ENCODE data around the gene HRH1.
"Not testable (repeated sequence)": the region's sequence is repeated elsewhere in the genome, so short reads cannot be mapped to it uniquely, and the experiment has no call there.

HRH1 gene

GRCh38 chr3:11143476-11143875 is 10.8 kb upstream of the HRH1 start:
- DNase-seq (ENCODE audit: low read depth) = no peak

- no peak for DNase-seq (ENCODE audit: low read depth)
These were observed 9.3 kb upstream of the HRH1 start for GRCh38 chr3:11144996-11145395.

GRCh38 chr3:11145888-11146287 is 8.4 kb upstream of the HRH1 start:
- DNase-seq (ENCODE audit: low read depth) = no peak

GRCh38 chr3:11146773-11147660 is 7.3 kb upstream of the HRH1 start:
- no peak for DNase-seq (ENCODE audit: low read depth)

- DNase-seq (ENCODE audit: low read depth) = no peak
These were observed 4.0 kb upstream of the HRH1 start for GRCh38 chr3:11150256-11150655.

- no peak for DNase-seq (ENCODE audit: low read depth)
These were observed 2.0 kb upstream of the HRH1 start for GRCh38 chr3:11152301-11152700.

- no peak for DNase-seq (ENCODE audit: low read depth)
These were observed 646 bp downstream of the HRH1 start for GRCh38 chr3:11154953-11155325.

- no peak for DNase-seq (ENCODE audit: low read depth)
These were observed 1.2 kb downstream of the HRH1 start for GRCh38 chr3:11155341-11156025.

GRCh38 chr3:11156026-11156410 is 1.7 kb downstream of the HRH1 start:
- DNase-seq (ENCODE audit: low read depth) = no peak

- DNase-seq (ENCODE audit: low read depth) = no peak
These were observed 3.1 kb downstream of the HRH1 start for GRCh38 chr3:11157421-11157820.

GRCh38 chr3:11159421-11159904 is 5.2 kb downstream of the HRH1 start:
- no peak for DNase-seq (ENCODE audit: low read depth)

GRCh38 chr3:11161666-11162065 is 7.4 kb downstream of the HRH1 start:
- no peak for DNase-seq (ENCODE audit: low read depth)

- DNase-seq (ENCODE audit: low read depth) = no peak
These were observed 8.4 kb downstream of the HRH1 start for GRCh38 chr3:11162401-11163345.

GRCh38 chr3:11164607-11165006 is 10.3 kb downstream of the HRH1 start:
- DNase-seq (ENCODE audit: low read depth) = no peak

GRCh38 chr3:11165476-11165875 is 11.2 kb downstream of the HRH1 start:
- DNase-seq (ENCODE audit: low read depth) = no peak

GRCh38 chr3:11166807-11167400 is 12.6 kb downstream of the HRH1 start:
- DNase-seq (ENCODE audit: low read depth) = not testable (repeated sequence)

GRCh38 chr3:11167590-11167989 is 13.3 kb downstream of the HRH1 start:
- DNase-seq (ENCODE audit: low read depth) = no peak

- no peak for DNase-seq (ENCODE audit: low read depth)
These were observed 14.1 kb downstream of the HRH1 start for GRCh38 chr3:11168406-11168805.

GRCh38 chr3:11168881-11169805 is 14.8 kb downstream of the HRH1 start:
- no peak for DNase-seq (ENCODE audit: low read depth)

GRCh38 chr3:11170052-11170770 is 15.9 kb downstream of the HRH1 start:
- no peak for DNase-seq (ENCODE audit: low read depth)

Measured in stimulated activated CD8-positive, alpha-beta memory T cell treated with anti-CD3 and anti-CD28 coated beads, Interleukin-4, amount 100 ng/mL, for 24 hours (primary cell).